ENCODE data around the gene RPL15. TPM values are rescaled to one million over a fixed set of nuclear protein-coding genes. Genes with fewer than 3 reads are reported as not detected.

The RPL15 gene
- total and polyA plus RNA-seq, 2 of the 13 experiments (the other 11 are each of a cell fraction or from before 2014, with no cell fraction given): 1,297 to 3,693 TPM

DNA sequence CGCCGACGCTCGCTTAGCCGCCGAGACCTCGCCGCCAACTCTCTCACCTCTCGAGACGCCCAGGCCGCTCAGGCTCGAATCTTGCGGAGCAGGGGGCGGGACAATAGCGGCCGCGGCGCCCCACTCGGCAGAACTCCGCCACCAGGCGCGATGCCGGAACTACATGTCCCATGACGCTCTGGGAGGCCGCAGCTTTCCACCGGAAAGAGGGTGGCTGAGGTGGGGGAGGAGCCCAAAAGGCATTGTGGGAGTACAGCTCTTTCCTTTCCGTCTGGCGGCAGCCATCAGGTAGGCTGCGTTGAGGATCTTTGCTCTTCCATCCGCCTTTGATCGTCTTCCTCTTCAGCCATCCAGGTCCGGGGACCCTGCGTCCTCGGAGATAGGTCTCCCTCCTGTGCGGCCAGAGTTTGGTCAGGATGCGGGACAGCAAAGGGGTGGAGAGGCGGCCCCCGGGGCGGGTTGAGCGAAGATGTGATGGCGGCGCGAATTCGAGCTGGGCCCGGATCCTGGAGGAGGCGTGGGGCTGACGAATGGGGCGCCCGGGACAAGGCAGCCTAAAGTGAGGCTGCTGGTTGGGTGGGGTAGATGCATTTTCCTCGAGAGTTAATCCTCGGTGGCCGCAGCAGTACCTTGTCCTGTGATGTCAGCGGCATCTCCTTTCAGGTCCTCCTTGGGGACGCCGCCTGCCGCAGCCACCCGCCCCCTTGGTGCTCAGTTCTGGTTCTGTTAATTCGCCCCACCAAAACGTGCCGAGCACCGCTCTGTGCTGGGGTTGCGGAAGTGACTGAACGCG is at the start of gene RPL15, which contains the start of gene NKIRAS1 (continued):
- TF ChIP-seq ZNF451 (CRISPR knock-in tag; IDR thresholded peaks at IDR 0.05) (0 out of 2 replicates have a peak, but pooled peaks have one; percentile 45), MLX (CRISPR knock-in tag; IDR thresholded peaks at IDR 0.05) (peak; percentile 50; the same call in 1 of the 2 replicates), SRY (CRISPR knock-in tag; IDR thresholded peaks at IDR 0.05) (peak; percentile 92), ZXDC (CRISPR knock-in tag; IDR thresholded peaks at IDR 0.05) (no peak), ZBTB21 (CRISPR knock-in tag; IDR thresholded peaks at IDR 0.05) (0 out of 2 replicates have a peak, but pooled peaks have one; percentile 6), TFDP2 (CRISPR knock-in tag; IDR thresholded peaks at IDR 0.05) (peak; percentile 86), ZNF564 (CRISPR knock-in tag; IDR thresholded peaks at IDR 0.05) (no peak; the same call in 1 of the 2 replicates), CAMTA2 (CRISPR knock-in tag; IDR thresholded peaks at IDR 0.05; ENCODE audit: borderline replicate concordance) (peak; percentile 86; the same call in 1 of the 2 replicates), TEF (CRISPR knock-in tag; IDR thresholded peaks at IDR 0.05) (no peak; the same call in 1 of the 2 replicates), ZKSCAN1 (IDR thresholded peaks at IDR 0.05; ENCODE audit: low read length) (peak; percentile 42; the same call in 1 of the 2 replicates), ZNF713 (CRISPR knock-in tag; IDR thresholded peaks at IDR 0.05) (0 out of 2 replicates have a peak, but pooled peaks have one; percentile 76), ZNF331 (CRISPR knock-in tag; IDR thresholded peaks at IDR 0.05) (peak; percentile 89), EP300 (IDR thresholded peaks at IDR 0.05; ENCODE audit: low read depth in 2 of 2, low read length in 2 of 2) (0 out of 4 replicates have a peak, but pooled peaks of 1 of the 2 experiments have one; percentile 36), EP300 (CRISPR knock-in tag; IDR thresholded peaks at IDR 0.05; ENCODE audit: borderline replicate concordance) (peak; percentile 67; the same call in 1 of the 2 replicates), ADNP (CRISPR knock-in tag; IDR thresholded peaks at IDR 0.05) (no peak), PRMT3 (CRISPR knock-in tag; IDR thresholded peaks at IDR 0.05; ENCODE audit: borderline replicate concordance, low read depth) (no peak), SP5 (CRISPR knock-in tag; IDR thresholded peaks at IDR 0.05; ENCODE audit: borderline replicate concordance, low read depth) (peak; percentile 95)
- TF ChIP-seq, protein P1, sequence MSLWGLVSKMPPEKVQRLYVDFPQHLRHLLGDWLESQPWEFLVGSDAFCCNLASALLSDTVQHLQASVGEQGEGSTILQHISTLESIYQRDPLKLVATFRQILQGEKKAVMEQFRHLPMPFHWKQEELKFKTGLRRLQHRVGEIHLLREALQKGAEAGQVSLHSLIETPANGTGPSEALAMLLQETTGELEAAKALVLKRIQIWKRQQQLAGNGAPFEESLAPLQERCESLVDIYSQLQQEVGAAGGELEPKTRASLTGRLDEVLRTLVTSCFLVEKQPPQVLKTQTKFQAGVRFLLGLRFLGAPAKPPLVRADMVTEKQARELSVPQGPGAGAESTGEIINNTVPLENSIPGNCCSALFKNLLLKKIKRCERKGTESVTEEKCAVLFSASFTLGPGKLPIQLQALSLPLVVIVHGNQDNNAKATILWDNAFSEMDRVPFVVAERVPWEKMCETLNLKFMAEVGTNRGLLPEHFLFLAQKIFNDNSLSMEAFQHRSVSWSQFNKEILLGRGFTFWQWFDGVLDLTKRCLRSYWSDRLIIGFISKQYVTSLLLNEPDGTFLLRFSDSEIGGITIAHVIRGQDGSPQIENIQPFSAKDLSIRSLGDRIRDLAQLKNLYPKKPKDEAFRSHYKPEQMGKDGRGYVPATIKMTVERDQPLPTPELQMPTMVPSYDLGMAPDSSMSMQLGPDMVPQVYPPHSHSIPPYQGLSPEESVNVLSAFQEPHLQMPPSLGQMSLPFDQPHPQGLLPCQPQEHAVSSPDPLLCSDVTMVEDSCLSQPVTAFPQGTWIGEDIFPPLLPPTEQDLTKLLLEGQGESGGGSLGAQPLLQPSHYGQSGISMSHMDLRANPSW (CRISPR knock-in tag; IDR thresholded peaks at IDR 0.05; ENCODE audit: borderline replicate concordance): peak; percentile 77
- TF ChIP-seq, protein P2, sequence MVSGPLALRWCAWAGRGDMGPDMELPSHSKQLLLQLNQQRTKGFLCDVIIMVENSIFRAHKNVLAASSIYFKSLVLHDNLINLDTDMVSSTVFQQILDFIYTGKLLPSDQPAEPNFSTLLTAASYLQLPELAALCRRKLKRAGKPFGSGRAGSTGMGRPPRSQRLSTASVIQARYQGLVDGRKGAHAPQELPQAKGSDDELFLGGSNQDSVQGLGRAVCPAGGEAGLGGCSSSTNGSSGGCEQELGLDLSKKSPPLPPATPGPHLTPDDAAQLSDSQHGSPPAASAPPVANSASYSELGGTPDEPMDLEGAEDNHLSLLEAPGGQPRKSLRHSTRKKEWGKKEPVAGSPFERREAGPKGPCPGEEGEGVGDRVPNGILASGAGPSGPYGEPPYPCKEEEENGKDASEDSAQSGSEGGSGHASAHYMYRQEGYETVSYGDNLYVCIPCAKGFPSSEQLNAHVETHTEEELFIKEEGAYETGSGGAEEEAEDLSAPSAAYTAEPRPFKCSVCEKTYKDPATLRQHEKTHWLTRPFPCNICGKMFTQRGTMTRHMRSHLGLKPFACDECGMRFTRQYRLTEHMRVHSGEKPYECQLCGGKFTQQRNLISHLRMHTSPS (CRISPR knock-in tag; IDR thresholded peaks at IDR 0.05; ENCODE audit: low read depth): no peak
